HFFc6 (cell line): ENCODE results near the gene GGA1. TPM values are rescaled to one million over a fixed set of nuclear protein-coding genes. Genes with fewer than 3 reads are reported as not detected.

Experiments
- DNase-seq: peaks from one replicate; pipeline ENCODE4 v3.0.0-alpha.2; 2018
- H3K27ac Mint-ChIP-seq: 2 replicates; pipeline ENCODE4 v1.8.0; 2020; ENCODE audit warnings: mild to moderate bottlenecking, mixed read lengths
- H3K27me3 Mint-ChIP-seq: 2 replicates; pipeline ENCODE4 v1.8.0; 2021; ENCODE audit warnings: mild to moderate bottlenecking, moderate library complexity, mixed read lengths; ENCODE audit not compliant: insufficient read depth
- H3K36me3 Mint-ChIP-seq: 2 replicates; pipeline ENCODE4 v1.8.0; 2021; ENCODE audit warnings: low read depth, mixed read lengths
- H3K4me1 Mint-ChIP-seq: 2 replicates; pipeline ENCODE4 v1.8.0; 2020; ENCODE audit warnings: low read depth, mixed read lengths
- H3K4me3 Mint-ChIP-seq: 2 replicates; pipeline ENCODE4 v1.8.0; 2020; ENCODE audit warnings: mild to moderate bottlenecking, moderate library complexity, mixed read lengths
- H3K9me3 Mint-ChIP-seq: 2 replicates; pipeline ENCODE4 v1.8.0; 2020; ENCODE audit warnings: mild to moderate bottlenecking, mixed read lengths
- CTCF ChIP-seq: fragments of 200-600 bp; sonication (generic); IDR thresholded peaks from 2 replicates; pipeline ENCODE4 v1.5.0; 2021; ENCODE audit warnings: antibody characterized with exemption, mild to moderate bottlenecking
- total RNA-seq, 6 experiments: library from RNA; stranded (reverse); fragmentation: NEBNext Ultra II Directional; extraction: Animal tissue kit (Norgen Biotek cat#: 25700); gene quantifications; 2 replicates in 1 of 6; 3 replicates in 5 of 6; pipeline ENCODE4 v1.2.3, GENCODE V29; 2021

Gene GGA1
- total RNA-seq, 6 experiments from 2014 or later: 37.5 to 45.4 (median 41.5) TPM

- H3K36me3 Mint-ChIP-seq: peaks cover 4% of the 10 kb centered on the region
- no peaks in the 10 kb centered on the region for H3K9me3 Mint-ChIP-seq
- TF ChIP-seq CTCF: no peak
- no peak for DNase-seq
- H3K27ac Mint-ChIP-seq: no peak overlapping the region
- no peak overlapping the region for H3K4me3 Mint-ChIP-seq
- H3K4me1 Mint-ChIP-seq: peaks cover 5% of the 10 kb centered on the region
- peaks cover 2% of the 10 kb centered on the region; the same call in 1 of the 2 replicates for H3K27me3 Mint-ChIP-seq
These were observed 17.5 kb downstream of the GGA1 start for GRCh38 chr22:37626144-37626543.

- TF ChIP-seq CTCF: no peak
- peaks cover 5% of the 10 kb centered on the region for H3K4me1 Mint-ChIP-seq
- H3K27me3 Mint-ChIP-seq: peaks cover 2% of the 10 kb centered on the region; the same call in 1 of the 2 replicates
- H3K4me3 Mint-ChIP-seq: no peak overlapping the region; the same call in 1 of the 2 replicates
- no peaks in the 10 kb centered on the region for H3K9me3 Mint-ChIP-seq
- peaks cover 4% of the 10 kb centered on the region for H3K36me3 Mint-ChIP-seq
- DNase-seq: no peak
- H3K27ac Mint-ChIP-seq: no peak overlapping the region
These were observed 18.0 kb downstream of the GGA1 start for GRCh38 chr22:37626556-37627075.

- Mint-ChIP-seq H3K36me3 (peaks cover 4% of the 10 kb centered on the region), H3K9me3 (no peaks in the 10 kb centered on the region), H3K4me1 (peaks cover 5% of the 10 kb centered on the region), H3K27me3 (peaks cover 4% of the 10 kb centered on the region; the same call in 1 of the 2 replicates), H3K27ac (no peak overlapping the region; the same call in 1 of the 2 replicates), H3K4me3 (no peak overlapping the region; the same call in 1 of the 2 replicates)
- no peak for TF ChIP-seq CTCF
- DNase-seq: no peak
These were observed 18.5 kb downstream of the GGA1 start for GRCh38 chr22:37627121-37627520.

- no peak for TF ChIP-seq CTCF
- peaks cover 4% of the 10 kb centered on the region for H3K36me3 Mint-ChIP-seq
- no peaks in the 10 kb centered on the region for H3K9me3 Mint-ChIP-seq
- H3K4me1 Mint-ChIP-seq: peaks cover 5% of the 10 kb centered on the region
- peaks cover 4% of the 10 kb centered on the region; the same call in 1 of the 2 replicates for H3K27me3 Mint-ChIP-seq
- no peak for DNase-seq
- H3K4me3 Mint-ChIP-seq: no peak overlapping the region
- no peak overlapping the region for H3K27ac Mint-ChIP-seq
These were observed 18.9 kb downstream of the GGA1 start for GRCh38 chr22:37627545-37627944.

GRCh38 chr22:37628830-37629229 lies 20.2 kb downstream of the GGA1 start:
- peaks cover 4% of the 10 kb centered on the region; the same call in 1 of the 2 replicates for H3K27me3 Mint-ChIP-seq
- TF ChIP-seq CTCF: no peak
- no peak overlapping the region for H3K4me3 Mint-ChIP-seq
- H3K4me1 Mint-ChIP-seq: peaks cover 11% of the 10 kb centered on the region
- H3K27ac Mint-ChIP-seq: no peak overlapping the region
- no peaks in the 10 kb centered on the region for H3K9me3 Mint-ChIP-seq
- peaks cover under 1% of the 10 kb centered on the region for H3K36me3 Mint-ChIP-seq
- DNase-seq: no peak
